A549 (cell line): ENCODE results near the gene MORC2. TPM values are rescaled to one million over a fixed set of nuclear protein-coding genes. Genes with fewer than 3 reads are reported as not detected.

Experiments used
- ATAC-seq, 2 experiments: fragments of 200-7000 bp in 1 of 2; fragments of >200 bp in 1 of 2; cut with Nextera tagmentation in 1 of 2; cut with Tn5 transposase in 1 of 2; 3 replicates each; pipeline versions ENCODE4 v1.8.0 to v1.9.1; 2018 to 2020; ENCODE audit warnings: mild to moderate bottlenecking in 1 of 2, moderate library complexity in 1 of 2
- CTCF ChIA-PET: fragments of 300-600 bp; sonication (Branson Sonifier 250); formaldehyde crosslinking; extraction: SDS; loops from one replicate; lab custom pipeline; 2021; ENCODE audit warnings: antibody characterized with exemption, inconsistent platforms; lab: Yijun Ruan, JAX
- POLR2A ChIA-PET: fragments of 350-600 bp; formaldehyde crosslinking; extraction: SDS; loops from one replicate; lab custom pipeline; 2021; ENCODE audit warnings: antibody characterized with exemption, inconsistent platforms; lab: Yijun Ruan, JAX
- DNase-seq, 2 experiments: peaks; one replicate each; pipeline versions ENCODE4 v3.0.0 to v3.0.0-alpha.2; 2011 to 2016; ENCODE audit warnings: low read depth in 1 of 2, low spot score in 1 of 2
- FAIRE-seq: peaks from 2 replicates; lab custom pipeline; 2011; peaks lifted over from hg19 to GRCh38; lab: Jason Lieb, UNC
- H3K27ac ChIP-seq, 2 experiments: fragments of >200 bp; sonication (Bioruptor Twin); formaldehyde crosslinking; 3 replicates each; pipeline ENCODE4 v1.5.1; 2016 to 2017
- H3K4me1 ChIP-seq: fragments of >200 bp; sonication (Bioruptor Twin); formaldehyde crosslinking; 3 replicates; pipeline ENCODE4 v1.6.1; 2016
- H3K4me2 ChIP-seq: fragments of >200 bp; sonication (Bioruptor Twin); formaldehyde crosslinking; 3 replicates; pipeline ENCODE4 v1.6.1; 2016
- H3K4me3 ChIP-seq: fragments of >200 bp; sonication (Bioruptor Twin); formaldehyde crosslinking; 3 replicates; pipeline ENCODE4 v1.5.1; 2016
- H3K9me3 ChIP-seq: fragments of >200 bp; sonication (Bioruptor Twin); formaldehyde crosslinking; 3 replicates; pipeline ENCODE4 v1.6.1; 2016
- ATOH8 ChIP-seq: fragments of 250-450 bp; sonication (Bioruptor Pico); IDR thresholded peaks from 2 replicates; pipeline ENCODE4 v1.5.0; 2020; ENCODE audit warnings: low read depth, mild to moderate bottlenecking, moderate library complexity
- BCL3 ChIP-seq: fragments of >200 bp; sonication (Bioruptor Twin); formaldehyde crosslinking; IDR thresholded peaks from 3 replicates; pipeline ENCODE4 v1.6.1; 2016
- BHLHE40 ChIP-seq: IDR thresholded peaks from 2 replicates; pipeline ENCODE4 v1.6.1; 2012; ENCODE audit warnings: low read depth, low read length, inconsistent platforms
- CHD2 ChIP-seq: fragments of 150-350 bp; IDR thresholded peaks from 2 replicates; pipeline ENCODE4 v1.6.1; 2014; ENCODE audit warnings: low read length; ENCODE audit not compliant: partially characterized antibody
- CHD4 ChIP-seq: fragments of 200-600 bp; sonication (generic); IDR thresholded peaks from 2 replicates; pipeline ENCODE4 v1.6.1; 2016; ENCODE audit warnings: antibody characterized with exemption, mild to moderate bottlenecking, borderline replicate concordance
- CTCF ChIP-seq: fragments of >200 bp; sonication (Bioruptor Twin); formaldehyde crosslinking; IDR thresholded peaks from 3 replicates; pipeline ENCODE4 v1.5.1; 2016
- ELK1 ChIP-seq: fragments of 150-350 bp; IDR thresholded peaks from 2 replicates; pipeline ENCODE4 v1.6.1; 2014; ENCODE audit warnings: low read depth, mild to moderate bottlenecking, low read length
- FOSL2 ChIP-seq, 2 experiments: fragments of 450-650 bp in 1 of 2; fragments of >200 bp in 1 of 2; sonication (Bioruptor Twin) in 1 of 2; formaldehyde crosslinking; IDR thresholded peaks; 2 replicates each; pipeline versions ENCODE4 v1.5.0 to v1.6.1; 2016 to 2020; ENCODE audit warnings: mild to moderate bottlenecking in 1 of 2, moderate library complexity in 1 of 2
- FOXS1 ChIP-seq: fragments of 250-450 bp; sonication (Bioruptor Pico); IDR thresholded peaks from 2 replicates; pipeline ENCODE4 v1.5.0; 2020; ENCODE audit warnings: mild to moderate bottlenecking, moderate library complexity
- GATA3 ChIP-seq: IDR thresholded peaks from 2 replicates; pipeline ENCODE4 v1.6.1; 2012; ENCODE audit warnings: borderline replicate concordance
- HEYL ChIP-seq: fragments of 250-450 bp; sonication (Bioruptor Pico); IDR thresholded peaks from 2 replicates; pipeline ENCODE4 v1.8.0; 2021; ENCODE audit warnings: mild to moderate bottlenecking, moderate library complexity
- HMGXB4 ChIP-seq: fragments of 250-450 bp; sonication (Bioruptor Pico); IDR thresholded peaks from 2 replicates; pipeline ENCODE4 v1.5.0; 2021; ENCODE audit warnings: mild to moderate bottlenecking, moderate library complexity, borderline replicate concordance
- KDM1A ChIP-seq: fragments of 200-600 bp; sonication (generic); IDR thresholded peaks from 2 replicates; pipeline ENCODE4 v1.6.1; 2016; ENCODE audit warnings: low read depth, mild to moderate bottlenecking
- MAFK ChIP-seq: fragments of 450-650 bp; IDR thresholded peaks from 2 replicates; pipeline ENCODE4 v1.6.1; 2014; ENCODE audit not compliant: partially characterized antibody
- NPAS2 ChIP-seq: fragments of 250-450 bp; sonication (Bioruptor Pico); IDR thresholded peaks from 2 replicates; pipeline ENCODE4 v1.8.0; 2022; ENCODE audit warnings: mild to moderate bottlenecking, moderate library complexity, borderline replicate concordance
- NR3C1 ChIP-seq: fragments of >200 bp; sonication (Bioruptor Twin); formaldehyde crosslinking; IDR thresholded peaks from 3 replicates; pipeline ENCODE4 v1.6.1; 2017
- PBX3 ChIP-seq: IDR thresholded peaks from 2 replicates; pipeline ENCODE4 v1.6.1; 2012
- PHF8 ChIP-seq: fragments of 200-600 bp; sonication (generic); IDR thresholded peaks from 2 replicates; pipeline ENCODE4 v1.6.1; 2016; ENCODE audit warnings: low read depth, mild to moderate bottlenecking, antibody characterized with exemption, moderate library complexity, borderline replicate concordance
- RFX5 ChIP-seq: fragments of 450-650 bp; IDR thresholded peaks from 2 replicates; pipeline ENCODE4 v1.7.1; 2014; ENCODE audit warnings: antibody characterized with exemption, mild to moderate bottlenecking, moderate library complexity
- SMC3 ChIP-seq: fragments of >200 bp; sonication (Bioruptor Twin); formaldehyde crosslinking; IDR thresholded peaks from 3 replicates; pipeline ENCODE4 v1.6.1; 2018; ENCODE audit warnings: inconsistent platforms
- SREBF2 ChIP-seq: fragments of 450-650 bp; IDR thresholded peaks from 2 replicates; pipeline ENCODE4 v1.6.1; 2014; ENCODE audit warnings: mild to moderate bottlenecking, moderate library complexity
- TP53 ChIP-seq: fragments of 250-450 bp; sonication (Bioruptor Pico); IDR thresholded peaks from 2 replicates; pipeline ENCODE4 v1.5.0; 2021; ENCODE audit warnings: mild to moderate bottlenecking, moderate library complexity
- ZFP36 ChIP-seq: fragments of 450-650 bp; IDR thresholded peaks from 2 replicates; pipeline ENCODE4 v1.6.1; 2014; ENCODE audit warnings: borderline replicate concordance; ENCODE audit not compliant: partially characterized antibody
- ZNF302 ChIP-seq: fragments of 250-450 bp; sonication (Bioruptor Pico); IDR thresholded peaks from 2 replicates; pipeline ENCODE4 v1.9.0; 2021; ENCODE audit warnings: inconsistent platforms, mild to moderate bottlenecking, moderate library complexity
- ZSCAN20 ChIP-seq: fragments of 250-450 bp; sonication (Bioruptor Pico); IDR thresholded peaks from 2 replicates; pipeline ENCODE4 v1.8.0; 2022; ENCODE audit warnings: mild to moderate bottlenecking, moderate library complexity
- WGBS: methylation state at CpG from one replicate; pipeline ENCODE4 v1.1.6; 2017; ENCODE audit errors: missing lambda C conversion rate; 5-methylcytosine and 5-hydroxymethylcytosine counted together
- polyA plus RNA-seq, 4 experiments: library from polyadenylated mRNA; depleted of rRNA in 3 of 4; stranded (reverse); fragments of >200 nt; fragmentation: RNase III in 1 of 4; extraction: RNeasy Plus Mini Kit Qiagen cat#74134 plus additional on column Dnase treatment in 1 of 4; gene quantifications; 2 replicates in 3 of 4; 3 replicates in 1 of 4; pipeline ENCODE4 v1.2.3, GENCODE V29; 2011 to 2017

Gene MORC2
- polyA plus RNA-seq, 2 of the 4 experiments (the other 2 are of a cell fraction), result 14.8 to 16.0 TPM

- POLR2A ChIA-PET, result interaction anchor here (1.5 kb wide), 1 partner anchor 140 kb away, joined by 3 read pairs; no protein-coding TSS in a partner anchor
- DNase-seq, result no peak
- FAIRE-seq, result no peak
- no peak for TF ChIP-seq ZNF302 (CRISPR knock-in tag)
- TF ChIP-seq, all 56 proteins: peak for 0
- H3K9me3 ChIP-seq, result no peaks in the 10 kb centered on the region
- no peak overlapping the region for H3K27ac ChIP-seq
- no peak for ATAC-seq
- H3K4me1 ChIP-seq, result no peaks in the 10 kb centered on the region
- no peak overlapping the region for H3K4me3 ChIP-seq
- 93% methylated on average over 2 of the region's 2 CpGs for WGBS
- no peak overlapping the region for H3K4me2 ChIP-seq
- CTCF ChIA-PET, result interaction anchor here (0.6 to 4.0 kb wide), 10 partner anchors 9 to 281 kb away, joined by 3 to 32 read pairs (median 6); partner anchors contain the start of genes MORC2 and TUG1
Observed at GRCh38 chr22:30945653-30946052, 22.9 kb downstream of the MORC2 start.

- H3K27ac ChIP-seq, result no peak overlapping the region
- H3K4me1 ChIP-seq, result no peaks in the 10 kb centered on the region
- no peak overlapping the region for H3K4me2 ChIP-seq
- FAIRE-seq (no peak), DNase-seq (no peak), ATAC-seq (no peak)
- CTCF ChIA-PET, result interaction anchor here (0.6 to 4.0 kb wide), 6 partner anchors 10 to 204 kb away, joined by 3 to 32 read pairs (median 8); no protein-coding TSS in a partner anchor
- H3K9me3 ChIP-seq, result no peaks in the 10 kb centered on the region
- POLR2A ChIA-PET, result interaction anchor here (1.5 kb wide), 1 partner anchor 140 kb away, joined by 3 read pairs; no protein-coding TSS in a partner anchor
- WGBS, result 89% methylated on average over 4 of the region's 4 CpGs
- H3K4me3 ChIP-seq, result no peak overlapping the region
- TF ChIP-seq BCL3 (no peak), TP53 (no peak), PBX3 (no peak), CHD4 (no peak), ZSCAN20 (CRISPR knock-in tag) (no peak), SREBF2 (no peak), PHF8 (no peak), GATA3 (no peak), CHD2 (no peak), ATOH8 (CRISPR knock-in tag) (no peak), KDM1A (no peak), BHLHE40 (no peak), NPAS2 (CRISPR knock-in tag) (no peak), FOSL2 (IDR thresholded peaks at IDR 0.05) (no peak), FOSL2 (CRISPR knock-in tag; IDR thresholded peaks at IDR 0.05) (no peak), FOXS1 (CRISPR knock-in tag) (no peak)
Observed at GRCh38 chr22:30944986-30945385, 23.6 kb downstream of the MORC2 start.

GRCh38 chr22:30943368-30943767 lies 25.2 kb downstream of the MORC2 start:
- CTCF ChIA-PET, result interaction anchor here (0.7 to 4.0 kb wide), 2 partner anchors 9 to 141 kb away, joined by 3 to 32 read pairs; no protein-coding TSS in a partner anchor
- Histone ChIP-seq H3K4me1 (no peaks in the 10 kb centered on the region), H3K9me3 (no peaks in the 10 kb centered on the region), H3K27ac (no peak overlapping the region), H3K4me3 (no peak overlapping the region), H3K4me2 (no peak overlapping the region)
- ATAC-seq (no peak), FAIRE-seq (no peak), DNase-seq (no peak)
- 67% methylated on average over 3 of the region's 3 CpGs for WGBS
- POLR2A ChIA-PET, result no interaction called here
- TF ChIP-seq CTCF (no peak), NR3C1 (no peak), FOXS1 (CRISPR knock-in tag) (no peak), HMGXB4 (CRISPR knock-in tag) (no peak), PHF8 (no peak), SMC3 (no peak), CHD4 (no peak), RFX5 (no peak), ZFP36 (no peak), HEYL (CRISPR knock-in tag) (no peak), NPAS2 (CRISPR knock-in tag) (no peak), ELK1 (no peak), MAFK (no peak)
